ENCODE data around the gene SH2D4B.

The SH2D4B gene

GRCh38 chr10:80687476-80687789, 149.7 kb downstream of the SH2D4B start:
- Histone ChIP-seq H3K27ac (no peak overlapping the region), H3K4me3 (no peak overlapping the region)
- DNase-seq (ENCODE audit: low spot score) = no peak
- no peak for TF ChIP-seq CTCF (IDR thresholded peaks at IDR 0.05)

- no peak for DNase-seq (ENCODE audit: low spot score)
- H3K27ac ChIP-seq = no peak overlapping the region
- no peak overlapping the region for H3K4me3 ChIP-seq
- no peak for TF ChIP-seq CTCF (IDR thresholded peaks at IDR 0.05)
Observed at GRCh38 chr10:80690434-80690833, 152.7 kb downstream of the SH2D4B start.

DNA sequence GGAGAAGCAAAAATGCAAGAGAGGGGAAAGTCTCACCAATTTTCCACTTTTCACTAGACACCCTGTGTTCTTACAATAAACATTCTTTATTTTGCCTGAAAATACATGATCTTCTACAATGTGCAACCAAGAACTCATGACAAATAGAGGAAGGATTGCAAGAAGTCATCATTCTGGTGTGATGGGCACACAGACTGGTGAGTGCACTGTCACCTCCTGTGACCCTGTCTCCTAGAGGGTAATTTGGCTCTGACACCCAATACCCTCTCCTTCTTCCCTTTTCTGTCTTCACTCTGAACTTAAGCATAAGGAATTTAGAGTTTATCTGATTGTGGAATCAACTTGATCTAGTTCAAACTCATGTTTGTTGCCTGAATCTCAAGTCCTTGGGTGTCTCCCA, 153.7 kb downstream of the SH2D4B start:
- DNase-seq (ENCODE audit: low spot score) = no peak
- TF ChIP-seq CTCF (IDR thresholded peaks at IDR 0.05) = no peak
- Histone ChIP-seq H3K4me3 (no peak overlapping the region), H3K27ac (no peak overlapping the region)

GRCh38 chr10:80693565-80693964, 155.9 kb downstream of the SH2D4B start:
- no peak for TF ChIP-seq CTCF (IDR thresholded peaks at IDR 0.05)
- Histone ChIP-seq H3K27ac (no peak overlapping the region), H3K4me3 (no peak overlapping the region)
- no peak for DNase-seq (ENCODE audit: low spot score)

DNA sequence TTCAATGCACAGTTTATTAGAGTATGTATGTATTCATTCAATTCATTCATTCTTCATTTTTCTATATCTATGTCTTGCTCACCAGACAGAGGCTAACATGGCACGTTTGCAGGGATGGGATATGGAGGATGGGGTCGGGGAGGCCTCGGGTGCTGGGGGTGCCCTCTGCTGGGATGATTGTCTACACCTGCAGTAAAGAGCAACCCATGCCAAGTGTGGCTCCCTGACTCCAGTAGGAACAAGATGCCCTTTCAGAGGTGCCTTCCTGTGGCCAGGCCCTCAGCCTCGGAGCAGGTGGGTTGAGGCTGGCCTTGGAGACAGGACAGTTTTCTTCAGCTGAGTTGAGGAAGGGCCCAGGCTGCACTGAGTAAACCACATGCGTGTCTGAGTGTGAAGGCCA, 157.2 kb downstream of the SH2D4B start:
- H3K27ac ChIP-seq = no peak overlapping the region
- DNase-seq (ENCODE audit: low spot score) = no peak
- no peak for TF ChIP-seq CTCF (IDR thresholded peaks at IDR 0.05)
- no peak overlapping the region for H3K4me3 ChIP-seq

Data from coronary artery (tissue), 2 donors.